Small intestine (tissue), 7 donors: ENCODE results near the gene OTOP1. TPM values are rescaled to one million over a fixed set of nuclear protein-coding genes. Genes with fewer than 3 reads are reported as not detected.
"Not testable (repeated sequence)": the region's sequence is repeated elsewhere in the genome, so short reads cannot be mapped to it uniquely, and the experiment has no call there.

Experiments used
- DNase-seq, 2 donors: peaks; one replicate each; pipeline versions ENCODE4 v3.0.0 to v3.0.0-alpha.2; 2013
- FAIRE-seq: peaks from 2 replicates; lab custom pipeline; 2012; peaks lifted over from hg19 to GRCh38; lab: Jason Lieb, UNC
- H3K27ac ChIP-seq, 3 donors: one replicate each; pipeline ENCODE4 v1.5.1; 2013; ENCODE audit warnings: low read length in 2 of 3, mild to moderate bottlenecking in 2 of 3, control low read depth in 1 of 3, inconsistent platforms in 1 of 3, low read depth in 1 of 3, moderate library complexity in 1 of 3
- H3K27me3 ChIP-seq, 3 donors: one replicate each; pipeline ENCODE4 v1.6.1; 2013; ENCODE audit warnings: low read length in 3 of 3, inconsistent platforms in 1 of 3; ENCODE audit not compliant: control insufficient read depth in 3 of 3, insufficient read depth in 3 of 3
- H3K36me3 ChIP-seq, 3 donors: one replicate each; pipeline ENCODE4 v1.6.1; 2013; ENCODE audit warnings: low read length in 3 of 3, inconsistent platforms in 1 of 3, low read depth in 1 of 3, mild to moderate bottlenecking in 1 of 3, moderate library complexity in 1 of 3; ENCODE audit not compliant: control insufficient read depth in 3 of 3, insufficient read depth in 2 of 3
- H3K4me1 ChIP-seq, 3 donors: one replicate each; pipeline ENCODE4 v1.6.1; 2013; ENCODE audit warnings: low read length in 2 of 3, inconsistent platforms in 1 of 3, low read depth in 1 of 3, mild to moderate bottlenecking in 1 of 3, moderate library complexity in 1 of 3; ENCODE audit not compliant: control insufficient read depth in 3 of 3, insufficient read depth in 2 of 3
- H3K4me3 ChIP-seq, 3 donors: one replicate each; pipeline ENCODE4 v1.5.1; 2013; ENCODE audit warnings: low read length in 3 of 3, control low read depth in 1 of 3, inconsistent platforms in 1 of 3, low read depth in 1 of 3, mild to moderate bottlenecking in 1 of 3, moderate library complexity in 1 of 3
- H3K9me3 ChIP-seq, 2 donors: one replicate each; pipeline ENCODE4 v1.6.1; 2013; ENCODE audit warnings: low read depth in 1 of 2, low read length in 1 of 2; ENCODE audit not compliant: control insufficient read depth in 2 of 2, insufficient read depth in 1 of 2
- WGBS, 3 donors: extraction: QIAGEN DNeasy Blood & Tissue Kit; methylation state at CpG; one replicate each; pipeline ENCODE4 v1.1.7; 2013; 5-methylcytosine and 5-hydroxymethylcytosine counted together
- polyA plus RNA-seq, 4 donors: library from polyadenylated mRNA; stranded (reverse) in 3 of 4; unstranded in 1 of 4; fragments of 200-250 nt in 3 of 4; fragments of 120-200 nt in 1 of 4; gene quantifications; one replicate each; pipeline versions ENCODE4 v1.2.1 to v1.2.3, GENCODE V29; 2013
- donor health status: healthy with polysubstance abuse.
- donor health status: control.
- donor health status: control.
- donor health status: Bipolar disorder and iron deficiency.
- donor health status: healthy.

OTOP1 gene
- polyA plus RNA-seq, 4 donors: not detected

DNA sequence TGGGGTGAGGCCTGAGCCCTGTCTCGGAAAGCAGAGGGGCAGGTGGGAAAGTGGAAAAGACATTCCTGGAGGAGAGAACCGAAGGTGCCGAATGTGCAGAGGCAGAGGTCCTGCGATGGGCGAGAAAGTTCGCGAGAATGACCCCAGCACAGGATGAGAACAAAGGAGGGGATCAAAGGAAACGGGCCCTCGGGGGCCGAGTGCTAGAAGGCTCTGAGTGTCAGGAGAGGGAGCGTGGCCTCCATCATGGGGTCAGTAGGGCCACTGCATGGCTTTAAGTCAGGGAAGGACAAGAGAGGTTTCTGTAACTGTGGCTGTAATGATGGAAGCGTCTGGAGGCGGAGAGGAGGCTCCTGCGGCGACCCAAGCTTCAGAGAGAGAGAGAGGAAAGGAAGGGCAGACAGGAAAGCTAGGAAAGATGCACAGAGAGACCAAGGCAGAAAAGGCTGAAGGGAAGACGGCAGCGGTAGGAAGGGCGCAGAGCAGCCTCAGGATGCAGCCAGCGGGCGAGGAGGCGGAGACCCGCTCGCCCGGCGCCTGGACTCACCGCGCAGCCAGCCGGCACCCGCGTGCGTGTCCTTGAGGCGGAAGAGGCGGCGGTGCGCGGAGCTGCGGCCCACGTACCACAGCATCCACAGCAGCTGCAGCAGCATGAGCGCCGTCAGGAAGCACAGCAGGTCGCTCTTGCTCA lies 669 bp downstream of the OTOP1 start:
- FAIRE-seq (no peak), DNase-seq (no peak)
- Histone ChIP-seq H3K27me3 (peaks cover 6 to 38% (median 24%) of the 10 kb centered on the region in 3 donors), H3K4me3 (no peak overlapping the region), H3K4me1 (no peaks in the 10 kb centered on the region), H3K36me3 (no peaks in the 10 kb centered on the region), H3K27ac (no peak overlapping the region), H3K9me3 (no peaks in the 10 kb centered on the region)
- 16 to 45% (median 27%) methylated on average over 18 to 41 of the region's 41 CpGs for WGBS, 3 donors

DNA sequence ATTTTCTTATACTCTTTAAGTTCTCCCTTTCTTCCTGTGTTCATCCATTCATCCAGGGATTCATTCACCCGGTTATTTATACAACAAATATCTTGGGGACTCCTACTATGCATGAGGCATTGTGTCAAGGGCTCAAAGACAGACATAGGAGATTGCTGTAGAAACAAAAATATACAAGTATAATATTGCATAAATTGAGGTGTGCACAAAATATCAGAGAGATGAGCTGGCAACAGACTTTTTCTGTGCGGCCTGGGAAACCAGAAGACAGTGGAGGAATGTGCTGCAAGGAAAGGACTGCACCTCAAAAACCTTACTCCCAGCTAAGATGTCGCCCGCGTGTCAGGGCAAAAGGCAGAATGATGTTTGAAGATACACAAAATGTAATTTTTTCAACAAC lies 9.6 kb downstream of the OTOP1 start:
- H3K4me3 ChIP-seq: no peak overlapping the region
- no peaks in the 10 kb centered on the region for H3K4me1 ChIP-seq
- H3K36me3 ChIP-seq: no peaks in the 10 kb centered on the region
- WGBS, 3 donors: 73 to 80% (median 77%) methylated on average over 5 of the region's 5 CpGs
- H3K27ac ChIP-seq: no peak overlapping the region
- no peak for DNase-seq
- H3K27me3 ChIP-seq: no peaks in the 10 kb centered on the region
- no peak for FAIRE-seq
- no peaks in the 10 kb centered on the region for H3K9me3 ChIP-seq

DNA sequence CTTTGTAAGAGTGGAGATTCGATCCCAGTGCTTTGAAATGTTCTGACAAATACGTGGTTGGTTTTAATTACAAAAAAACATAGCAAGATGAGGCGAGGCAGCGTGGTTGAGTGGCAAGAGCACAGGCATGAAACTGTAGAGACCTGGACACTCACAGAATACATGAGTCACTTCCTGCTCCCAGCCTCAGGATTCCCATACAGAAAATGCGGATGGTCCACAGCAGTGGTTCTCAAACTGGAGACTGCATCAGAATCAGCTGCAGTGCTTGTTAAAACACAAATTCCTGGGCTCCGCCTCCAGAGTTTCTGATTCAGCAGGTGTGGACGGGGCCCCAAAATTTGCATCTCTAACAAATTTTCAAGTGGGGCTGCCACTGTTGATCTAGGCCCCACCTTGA lies 10.1 kb downstream of the OTOP1 start:
- H3K27me3 ChIP-seq: no peaks in the 10 kb centered on the region
- DNase-seq (no peak), FAIRE-seq (no peak)
- H3K36me3 ChIP-seq: no peaks in the 10 kb centered on the region
- H3K9me3 ChIP-seq: no peaks in the 10 kb centered on the region
- H3K27ac ChIP-seq: no peak overlapping the region
- 70 to 76% (median 72%) methylated on average over 7 of the region's 7 CpGs for WGBS, 3 donors
- H3K4me1 ChIP-seq: no peaks in the 10 kb centered on the region
- no peak overlapping the region for H3K4me3 ChIP-seq

DNA sequence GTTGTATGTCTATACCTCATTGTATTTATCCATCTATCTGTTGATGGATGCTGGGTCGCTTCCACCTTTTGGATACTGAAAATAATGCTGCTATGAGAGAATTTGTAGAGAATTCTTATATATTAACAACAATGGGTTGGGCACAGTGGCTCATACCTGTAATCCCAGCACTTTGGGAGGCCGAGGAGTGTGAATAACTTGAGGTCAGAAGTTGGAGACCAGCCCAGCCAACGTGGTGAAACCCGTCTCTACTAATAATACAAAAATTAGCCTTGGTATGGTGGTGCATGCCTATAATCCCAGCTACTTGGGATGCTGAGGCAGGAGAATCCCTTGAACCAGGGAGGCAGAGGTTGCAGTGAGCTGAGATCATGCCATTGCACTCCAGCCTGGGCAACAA lies 13.1 kb downstream of the OTOP1 start:
- not testable (repeated sequence) for H3K27ac ChIP-seq, DNase-seq, H3K9me3 ChIP-seq, H3K4me1 ChIP-seq, H3K36me3 ChIP-seq, FAIRE-seq, H3K27me3 ChIP-seq, H3K4me3 ChIP-seq
- WGBS, 3 donors: 56 to 78% (median 76%) methylated on average over 4 of the region's 4 CpGs

DNA sequence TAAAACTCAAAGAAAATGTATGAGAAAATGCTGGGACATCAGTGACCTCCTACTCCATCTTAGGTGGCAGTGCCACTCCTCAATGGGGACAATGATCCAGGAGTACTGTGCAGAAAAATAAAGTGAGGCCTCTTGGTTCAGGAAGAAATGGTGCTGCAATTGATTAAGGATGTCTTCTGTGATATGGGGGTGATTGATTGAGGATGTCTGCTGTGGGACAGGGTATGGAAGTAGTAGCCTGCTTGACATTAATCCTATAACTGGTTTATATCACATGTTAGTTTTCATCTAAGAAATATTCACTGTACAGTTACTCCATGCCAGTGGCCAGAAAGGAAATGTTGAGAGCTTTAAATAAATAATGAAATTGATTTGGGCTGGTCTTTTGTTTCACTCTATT lies 20.5 kb downstream of the OTOP1 start:
- H3K36me3 ChIP-seq: no peaks in the 10 kb centered on the region
- no peak overlapping the region for H3K27ac ChIP-seq
- no peaks in the 10 kb centered on the region for H3K4me1 ChIP-seq
- no peak for FAIRE-seq
- H3K9me3 ChIP-seq: no peaks in the 10 kb centered on the region
- H3K4me3 ChIP-seq: no peak overlapping the region
- DNase-seq: no peak
- no peaks in the 10 kb centered on the region for H3K27me3 ChIP-seq

DNA sequence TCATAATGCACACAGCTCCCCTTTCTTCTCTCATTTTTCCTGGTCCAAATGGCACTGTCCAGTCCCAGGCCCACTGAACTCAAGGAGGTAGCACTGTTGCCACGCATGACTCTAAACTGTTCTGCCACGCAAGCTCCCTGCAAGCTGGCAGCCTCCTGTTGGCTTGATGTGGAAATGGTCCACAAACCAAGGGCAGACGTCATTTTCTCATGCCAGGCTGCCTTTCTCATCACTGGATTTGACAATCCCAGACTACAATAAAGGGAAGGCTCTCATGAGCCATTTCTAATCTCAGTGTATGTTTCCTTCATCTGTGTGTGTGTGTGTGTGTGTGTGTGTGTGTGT lies 22.4 kb downstream of the OTOP1 start:
- H3K36me3 ChIP-seq: no peaks in the 10 kb centered on the region
- DNase-seq: no peak
- H3K27ac ChIP-seq: no peak overlapping the region
- no peak overlapping the region for H3K4me3 ChIP-seq
- FAIRE-seq: no peak
- H3K9me3 ChIP-seq: no peaks in the 10 kb centered on the region
- no peaks in the 10 kb centered on the region for H3K27me3 ChIP-seq
- 74 to 84% (median 78%) methylated on average over 3 of the region's 3 CpGs for WGBS, 3 donors
- no peaks in the 10 kb centered on the region for H3K4me1 ChIP-seq

DNA sequence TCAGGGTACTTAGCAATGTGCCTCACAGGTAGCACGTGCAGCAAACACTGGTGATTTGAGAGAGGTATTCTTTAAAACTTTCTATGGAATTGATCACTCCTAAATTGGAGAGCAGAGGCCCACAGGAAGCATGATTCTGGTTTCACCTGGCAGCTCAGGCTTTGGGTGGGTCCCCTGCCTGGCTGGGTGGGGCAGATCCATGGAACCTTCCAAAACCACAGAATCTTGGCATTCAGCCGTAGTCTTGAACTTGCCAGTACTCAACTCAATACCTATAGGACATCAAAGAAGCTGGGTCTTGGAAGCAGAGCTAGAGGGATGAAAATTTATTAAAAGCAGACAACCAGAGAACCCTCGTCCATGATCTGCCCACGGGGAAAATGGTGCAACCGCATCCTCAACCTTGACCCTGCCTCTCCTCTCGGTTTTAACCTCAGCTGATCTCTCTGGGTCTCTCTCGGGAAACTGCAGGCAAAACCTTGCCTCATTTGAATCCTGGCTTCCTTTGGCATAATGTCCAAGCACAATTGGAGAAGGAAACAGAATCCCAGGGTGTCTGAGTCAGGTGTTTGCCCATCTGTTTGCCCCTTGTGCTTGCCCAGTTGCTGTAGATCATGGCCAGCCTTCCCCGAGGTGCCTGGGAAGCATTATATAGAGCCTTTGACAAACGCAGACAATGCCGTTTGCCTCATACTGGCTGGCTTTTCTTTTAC lies 22.9 kb downstream of the OTOP1 start:
- no peak for FAIRE-seq

DNA sequence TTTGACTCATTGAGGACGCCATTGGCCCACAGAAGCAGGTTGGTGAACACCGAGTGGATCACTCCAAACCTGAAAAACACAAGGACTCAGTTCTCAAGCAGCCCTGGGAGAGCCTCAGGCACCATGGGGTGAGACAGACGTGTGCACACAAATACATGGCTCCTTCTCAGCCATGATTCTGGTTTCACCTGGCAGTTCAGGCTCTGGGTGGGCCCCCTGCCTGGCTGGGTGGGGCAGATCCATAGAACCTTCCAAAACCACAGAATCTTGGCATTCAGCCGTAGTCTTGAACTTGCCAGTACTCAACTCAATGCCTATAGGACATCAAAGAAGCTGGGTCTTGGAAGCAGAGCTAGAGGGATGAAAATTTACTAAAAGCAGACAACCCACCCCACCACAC lies 24.2 kb downstream of the OTOP1 start:
- H3K36me3 ChIP-seq: no peaks in the 10 kb centered on the region
- 63 to 71% (median 67%) methylated on average over 4 of the region's 4 CpGs for WGBS, 3 donors

More for the DNA sequence above, 22.9 kb downstream of the OTOP1 start:
- Histone ChIP-seq H3K4me3 (no peak overlapping the region), H3K36me3 (no peaks in the 10 kb centered on the region), H3K27me3 (no peaks in the 10 kb centered on the region), H3K4me1 (no peaks in the 10 kb centered on the region), H3K27ac (no peak overlapping the region), H3K9me3 (no peaks in the 10 kb centered on the region)
- DNase-seq: no peak
- WGBS, 3 donors: 75 to 84% (median 79%) methylated on average over 10 of the region's 10 CpGs

More for the DNA sequence above, 24.2 kb downstream of the OTOP1 start:
- DNase-seq: no peak
- Histone ChIP-seq H3K9me3 (no peaks in the 10 kb centered on the region), H3K4me3 (no peak overlapping the region), H3K4me1 (no peaks in the 10 kb centered on the region), H3K27me3 (no peaks in the 10 kb centered on the region), H3K27ac (no peak overlapping the region)
- no peak for FAIRE-seq
